Fibroblast of the aortic adventitia (primary cell): ENCODE data around the gene IQCF5. TPM values are rescaled to one million over a fixed set of nuclear protein-coding genes. Genes with fewer than 3 reads are reported as not detected.

Experiments used
- DNase-seq: peaks from one replicate; pipeline ENCODE4 v3.0.0-alpha.2; 2010; ENCODE audit warnings: low read depth
- H3K4me3 ChIP-seq: 2 replicates; pipeline ENCODE4 v1.5.1; 2011; ENCODE audit warnings: low read depth, mild to moderate bottlenecking, control low read depth, low read length, moderate library complexity
- CTCF ChIP-seq: IDR thresholded peaks from 2 replicates; pipeline ENCODE4 v1.5.1; 2011; ENCODE audit warnings: mild to moderate bottlenecking, low read length, control low read depth, inconsistent platforms; ENCODE audit not compliant: insufficient read depth
- total RNA-seq: library from RNA; depleted of rRNA; stranded (reverse); fragments of >200 nt; gene quantifications from 2 replicates; pipeline ENCODE4 v1.2.3, GENCODE V29; 2012; ENCODE audit warnings: low replicate concordance

IQCF5 gene
- total RNA-seq, 1 donor: not detected

GRCh38 chr3:51886447-51886846 is 11.0 kb upstream of the IQCF5 start:
- H3K4me3 ChIP-seq: no peak overlapping the region
- no peak for TF ChIP-seq CTCF
- DNase-seq: no peak

GRCh38 chr3:51879937-51880336 is 4.5 kb upstream of the IQCF5 start:
- no peak for TF ChIP-seq CTCF
- H3K4me3 ChIP-seq: no peak overlapping the region
- DNase-seq: no peak

- TF ChIP-seq CTCF: no peak
- no peak for DNase-seq
- no peak overlapping the region for H3K4me3 ChIP-seq
These were observed 785 bp upstream of the IQCF5 start for GRCh38 chr3:51876186-51876585.

- TF ChIP-seq CTCF: no peak
- no peak for DNase-seq
- no peak overlapping the region for H3K4me3 ChIP-seq
These were observed 512 bp downstream of the IQCF5 start for GRCh38 chr3:51874889-51875288.

GRCh38 chr3:51874411-51874810 is 990 bp downstream of the IQCF5 start:
- TF ChIP-seq CTCF: no peak
- H3K4me3 ChIP-seq: no peak overlapping the region
- DNase-seq: no peak

- DNase-seq: no peak
- no peak for TF ChIP-seq CTCF
- no peak overlapping the region for H3K4me3 ChIP-seq
These were observed 1.5 kb downstream of the IQCF5 start for GRCh38 chr3:51873876-51874275.

- TF ChIP-seq CTCF: no peak
- H3K4me3 ChIP-seq: no peak overlapping the region
- DNase-seq: no peak
These were observed 2.1 kb downstream of the IQCF5 start for GRCh38 chr3:51873253-51873766.
